ENCODE results near the gene ADH1B. TPM values are rescaled to one million over a fixed set of nuclear protein-coding genes. Genes with fewer than 3 reads are reported as not detected.

ADH1B gene
- total and polyA plus RNA-seq, 4 donors: 38.3 to 1,460 (median 911) TPM

GRCh38 chr4:99290848-99291786 lies 30.1 kb downstream of the ADH1B start, which contains the start of gene ADH1A:
Gene ADH1A (minus strand): TSS chr4:99290985. CDS start chr4:99290914, 71 bp downstream.
- 29% methylated on average over 3 of the region's 3 CpGs for WGBS
- no peak for DNase-seq (ENCODE audit: low spot score)

More at GRCh38 chr4:99290848-99291786, 30.1 kb downstream of the ADH1B start, which contains the start of gene ADH1A:
- H3K9ac ChIP-seq (ENCODE audit: low read depth in 1 of 2, low read length in 2 of 2): peak within 1 kb of the TSS; percentile 53 to 94
- H3K27me3 ChIP-seq (ENCODE audit: control insufficient read depth in 4 of 4, insufficient read depth in 4 of 4, low read length in 3 of 4): no peaks in the 10 kb centered on the region
- H3K36me3 ChIP-seq (ENCODE audit: control insufficient read depth in 4 of 4, insufficient read depth in 3 of 4, low read depth in 1 of 4, low read length in 3 of 4): peaks cover 0 to 8% (median 4%) of the 10 kb centered on the region in 4 donors
- peaks cover 0 to 26% (median 14%) of the 10 kb centered on the region in 4 donors for H3K4me1 ChIP-seq (ENCODE audit: control insufficient read depth in 4 of 4, insufficient read depth in 4 of 4, low read length in 3 of 4)
- peak within 1 kb of the TSS; percentile 9 to 35 for H3K27ac ChIP-seq (ENCODE audit: low read depth in 1 of 2, low read length in 2 of 2)
- H3K9me3 ChIP-seq (ENCODE audit: control insufficient read depth in 4 of 4, low read length in 3 of 4): no peaks in the 10 kb centered on the region
- peak within 1 kb of the TSS; percentile 53 to 78 (median 71) for H3K4me3 ChIP-seq (ENCODE audit: low read depth in 1 of 3, low read length in 3 of 3)
- TF ChIP-seq TAF1 (conservative IDR thresholded peaks at IDR 0.05): peak; percentile 93
- TF ChIP-seq, protein P1, sequence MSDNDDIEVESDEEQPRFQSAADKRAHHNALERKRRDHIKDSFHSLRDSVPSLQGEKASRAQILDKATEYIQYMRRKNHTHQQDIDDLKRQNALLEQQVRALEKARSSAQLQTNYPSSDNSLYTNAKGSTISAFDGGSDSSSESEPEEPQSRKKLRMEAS (IDR thresholded peaks at IDR 0.05): peak; percentile 12
- no peak for TF ChIP-seq CTCF (IDR thresholded peaks at IDR 0.05; ENCODE audit: low read depth, low read length, missing input control)
- peak; percentile 24 for TF ChIP-seq SP1 (IDR thresholded peaks at IDR 0.05)
- peak; percentile 52 for TF ChIP-seq HNF4G (IDR thresholded peaks at IDR 0.05)
- TF ChIP-seq RXRA (IDR thresholded peaks at IDR 0.05): peak; percentile 80 to 84
- peak; percentile 29 to 30 for TF ChIP-seq JUND (IDR thresholded peaks at IDR 0.05)
- peak in 1 of 2 donors; percentile 48 for TF ChIP-seq HNF4A (conservative IDR thresholded peaks at IDR 0.05)
- peak; percentile 41 for TF ChIP-seq ZBTB33 (IDR thresholded peaks at IDR 0.05)
- peak; percentile 68 for TF ChIP-seq YY1 (IDR thresholded peaks at IDR 0.05)
- no peak for TF ChIP-seq NR2F2 (IDR thresholded peaks at IDR 0.05)
- TF ChIP-seq REST (IDR thresholded peaks at IDR 0.05): no peak
- TF ChIP-seq FOXA1 (IDR thresholded peaks at IDR 0.05): no peak
- TF ChIP-seq RAD21 (IDR thresholded peaks at IDR 0.05): peak; percentile 18 to 32
